IPS-20b (cell line): Measurements from ENCODE around the gene ADAM29.

Experiments
- H3K27ac ChIP-seq: one replicate; pipeline ENCODE4 v1.5.1; 2013; ENCODE audit warnings: low read length
- H3K27me3 ChIP-seq: 2 replicates; pipeline ENCODE4 v1.6.1; 2013; ENCODE audit warnings: mild to moderate bottlenecking, low read length, inconsistent platforms; ENCODE audit not compliant: insufficient read depth
- H3K36me3 ChIP-seq: 2 replicates; pipeline ENCODE4 v1.6.1; 2013; ENCODE audit warnings: low read depth, mild to moderate bottlenecking, inconsistent platforms, low read length, moderate library complexity; ENCODE audit not compliant: insufficient read depth
- H3K4me1 ChIP-seq: 2 replicates; pipeline ENCODE4 v1.6.1; 2013; ENCODE audit warnings: mild to moderate bottlenecking, control low read depth, inconsistent platforms, low read length, moderate library complexity; ENCODE audit not compliant: insufficient read depth
- H3K4me3 ChIP-seq: 2 replicates; pipeline ENCODE4 v1.5.1; 2013; ENCODE audit warnings: mild to moderate bottlenecking, low read length, inconsistent platforms
- H3K9ac ChIP-seq: 2 replicates; pipeline ENCODE4 v1.6.1; 2013; ENCODE audit warnings: low read depth, mild to moderate bottlenecking, inconsistent platforms, low read length, moderate library complexity
- H3K9me3 ChIP-seq: 2 replicates; pipeline ENCODE4 v1.6.1; 2013; ENCODE audit warnings: mild to moderate bottlenecking, low read depth, low read length, inconsistent platforms; ENCODE audit not compliant: insufficient read depth

The ADAM29 gene

GRCh38 chr4:174919886-174920423 lies 1.8 kb downstream of the ADAM29 start:
- no peaks in the 10 kb centered on the region for H3K9me3 ChIP-seq
- no peak overlapping the region for H3K4me3 ChIP-seq
- H3K27me3 ChIP-seq: no peaks in the 10 kb centered on the region
- no peak overlapping the region for H3K9ac ChIP-seq
- H3K36me3 ChIP-seq: no peaks in the 10 kb centered on the region
- no peak overlapping the region for H3K27ac ChIP-seq
- no peaks in the 10 kb centered on the region for H3K4me1 ChIP-seq

GRCh38 chr4:174926958-174927357 lies 8.8 kb downstream of the ADAM29 start:
- Histone ChIP-seq H3K4me3 (no peak overlapping the region), H3K27ac (no peak overlapping the region), H3K9me3 (no peaks in the 10 kb centered on the region), H3K36me3 (no peaks in the 10 kb centered on the region), H3K27me3 (no peaks in the 10 kb centered on the region), H3K4me1 (no peaks in the 10 kb centered on the region), H3K9ac (no peak overlapping the region)

DNA sequence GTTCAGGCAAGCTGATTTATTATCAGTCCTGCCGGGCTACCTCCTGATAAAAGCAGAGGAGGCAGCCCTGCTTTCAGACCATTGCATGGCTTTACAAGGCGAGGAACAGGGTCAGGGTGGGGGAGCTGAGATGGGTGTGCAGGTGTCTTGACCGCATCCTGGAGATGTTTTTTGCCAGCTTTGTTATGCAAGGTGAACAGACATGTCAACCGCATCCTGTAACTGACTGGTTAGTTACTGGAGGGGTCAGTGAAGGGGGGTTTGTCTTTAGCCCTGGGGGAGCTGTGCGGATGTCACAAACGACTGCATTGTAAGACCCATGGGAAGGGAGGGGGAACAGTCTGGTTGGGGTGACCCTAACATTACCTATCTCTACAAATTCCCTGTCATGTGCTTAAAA lies 10.0 kb downstream of the ADAM29 start:
- H3K9me3 ChIP-seq: no peaks in the 10 kb centered on the region
- H3K9ac ChIP-seq: no peak overlapping the region
- H3K27ac ChIP-seq: no peak overlapping the region
- H3K4me1 ChIP-seq: no peaks in the 10 kb centered on the region
- H3K36me3 ChIP-seq: no peaks in the 10 kb centered on the region
- H3K4me3 ChIP-seq: no peak overlapping the region
- H3K27me3 ChIP-seq: no peaks in the 10 kb centered on the region

DNA sequence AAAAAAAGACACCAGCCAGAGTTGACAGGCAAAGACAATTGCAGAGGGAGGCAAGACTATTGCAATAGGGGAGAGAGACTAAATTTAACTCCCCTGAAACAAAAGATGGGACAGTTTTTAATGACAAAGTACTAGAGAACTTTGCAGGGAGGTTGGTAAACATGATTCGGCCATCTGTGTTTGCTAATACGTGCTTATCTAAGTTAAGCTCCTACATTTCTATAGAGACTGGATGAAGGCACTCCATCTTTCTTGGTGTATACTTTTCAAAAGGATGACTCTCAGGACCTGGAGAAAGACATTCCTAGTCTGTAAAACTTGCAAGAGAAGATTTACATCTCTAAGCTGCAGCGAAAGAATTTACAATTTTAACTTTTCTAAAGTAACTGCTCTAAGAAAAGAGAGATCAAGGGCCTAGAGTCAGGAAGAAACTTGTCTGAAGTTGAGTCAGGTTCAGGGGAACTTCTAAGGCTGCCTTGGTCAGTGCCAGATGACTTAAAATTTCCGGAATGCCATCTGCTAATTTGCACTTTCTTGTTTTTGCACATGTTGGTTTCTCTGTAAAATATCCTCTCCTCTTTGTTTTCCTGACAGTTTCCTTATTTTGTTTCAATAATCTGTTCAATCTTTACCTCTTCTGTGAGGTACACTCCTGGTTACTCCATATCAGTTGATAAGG lies 10.6 kb downstream of the ADAM29 start:
- H3K27me3 ChIP-seq: no peaks in the 10 kb centered on the region
- H3K27ac ChIP-seq: no peak overlapping the region
- no peaks in the 10 kb centered on the region for H3K9me3 ChIP-seq
- H3K36me3 ChIP-seq: no peaks in the 10 kb centered on the region
- no peak overlapping the region for H3K9ac ChIP-seq
- H3K4me1 ChIP-seq: no peaks in the 10 kb centered on the region
- no peak overlapping the region for H3K4me3 ChIP-seq

DNA sequence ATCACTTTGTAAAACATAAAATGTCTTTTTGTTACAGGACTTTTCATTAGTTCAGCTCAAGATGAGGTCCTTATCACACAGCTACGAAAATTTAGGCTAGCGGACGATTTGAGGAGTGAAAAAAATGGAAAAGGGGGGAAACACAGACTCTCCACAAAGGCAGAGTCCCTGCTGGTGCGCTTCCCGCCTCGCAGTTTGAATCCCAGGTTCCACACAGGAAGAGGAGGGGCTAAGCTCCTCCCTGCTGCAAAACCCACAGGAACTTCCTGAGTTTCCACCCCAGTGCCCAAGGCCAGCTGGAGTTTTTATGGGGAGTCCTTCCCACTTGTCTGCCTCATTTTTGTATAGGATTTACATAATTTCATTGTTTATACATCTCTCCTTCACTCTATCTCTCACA lies 11.2 kb downstream of the ADAM29 start:
- no peak overlapping the region for H3K27ac ChIP-seq
- H3K27me3 ChIP-seq: no peaks in the 10 kb centered on the region
- no peak overlapping the region for H3K4me3 ChIP-seq
- H3K4me1 ChIP-seq: no peaks in the 10 kb centered on the region
- H3K9ac ChIP-seq: no peak overlapping the region
- no peaks in the 10 kb centered on the region for H3K9me3 ChIP-seq
- no peaks in the 10 kb centered on the region for H3K36me3 ChIP-seq

GRCh38 chr4:174930895-174931294 lies 12.7 kb downstream of the ADAM29 start:
- no peaks in the 10 kb centered on the region for H3K27me3 ChIP-seq
- no peaks in the 10 kb centered on the region for H3K36me3 ChIP-seq
- no peak overlapping the region for H3K9ac ChIP-seq
- no peak overlapping the region for H3K27ac ChIP-seq
- H3K9me3 ChIP-seq: no peaks in the 10 kb centered on the region
- no peaks in the 10 kb centered on the region for H3K4me1 ChIP-seq
- H3K4me3 ChIP-seq: no peak overlapping the region

DNA sequence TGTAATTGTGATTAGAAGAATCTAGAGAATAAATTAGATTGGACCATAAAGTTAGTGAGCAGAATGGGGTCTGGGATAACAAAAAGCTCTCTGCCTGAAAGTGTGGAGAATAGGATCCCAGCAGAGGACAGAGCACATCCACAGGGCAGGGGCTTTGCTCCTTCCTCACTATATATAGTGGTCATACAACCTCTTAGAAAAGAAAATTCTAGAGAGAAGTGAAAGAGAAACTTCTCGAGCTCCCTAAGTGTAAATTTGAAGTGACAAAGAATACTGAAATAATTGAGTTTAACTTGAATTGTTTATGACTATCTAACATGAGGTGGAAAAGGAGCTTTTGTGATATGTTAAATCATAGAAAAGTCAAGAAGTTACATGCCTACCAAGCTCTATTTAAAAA lies 14.9 kb downstream of the ADAM29 start:
- no peaks in the 10 kb centered on the region for H3K9me3 ChIP-seq
- no peaks in the 10 kb centered on the region for H3K27me3 ChIP-seq
- H3K27ac ChIP-seq: no peak overlapping the region
- no peak overlapping the region for H3K9ac ChIP-seq
- no peaks in the 10 kb centered on the region for H3K36me3 ChIP-seq
- no peak overlapping the region for H3K4me3 ChIP-seq
- H3K4me1 ChIP-seq: no peaks in the 10 kb centered on the region

GRCh38 chr4:174934360-174934759 lies 16.2 kb downstream of the ADAM29 start:
- Histone ChIP-seq H3K9ac (no peak overlapping the region), H3K27me3 (no peaks in the 10 kb centered on the region), H3K4me1 (no peaks in the 10 kb centered on the region), H3K27ac (no peak overlapping the region), H3K4me3 (no peak overlapping the region), H3K36me3 (no peaks in the 10 kb centered on the region), H3K9me3 (no peaks in the 10 kb centered on the region)

DNA sequence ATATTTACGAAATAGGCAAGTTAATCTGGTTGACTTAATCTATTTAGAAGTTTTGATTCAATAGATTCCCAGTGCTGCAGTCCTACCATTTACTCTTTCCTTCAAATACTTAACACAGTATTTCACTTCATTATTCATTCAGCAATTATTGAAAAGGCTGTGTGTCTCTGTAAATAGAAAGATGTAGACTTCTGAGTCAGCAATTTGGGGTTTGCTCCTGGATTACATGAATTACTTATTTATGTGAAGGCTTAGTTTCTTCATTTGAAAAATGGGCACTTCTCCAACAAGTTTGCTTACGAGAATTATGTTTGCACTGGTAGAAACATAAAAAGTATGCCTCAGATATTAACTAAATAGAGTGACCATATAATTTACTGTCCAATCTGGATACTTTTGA lies 17.4 kb downstream of the ADAM29 start:
- Histone ChIP-seq H3K4me1 (no peaks in the 10 kb centered on the region), H3K9ac (no peak overlapping the region), H3K27ac (no peak overlapping the region), H3K36me3 (no peaks in the 10 kb centered on the region), H3K9me3 (no peaks in the 10 kb centered on the region), H3K27me3 (no peaks in the 10 kb centered on the region), H3K4me3 (no peak overlapping the region)

DNA sequence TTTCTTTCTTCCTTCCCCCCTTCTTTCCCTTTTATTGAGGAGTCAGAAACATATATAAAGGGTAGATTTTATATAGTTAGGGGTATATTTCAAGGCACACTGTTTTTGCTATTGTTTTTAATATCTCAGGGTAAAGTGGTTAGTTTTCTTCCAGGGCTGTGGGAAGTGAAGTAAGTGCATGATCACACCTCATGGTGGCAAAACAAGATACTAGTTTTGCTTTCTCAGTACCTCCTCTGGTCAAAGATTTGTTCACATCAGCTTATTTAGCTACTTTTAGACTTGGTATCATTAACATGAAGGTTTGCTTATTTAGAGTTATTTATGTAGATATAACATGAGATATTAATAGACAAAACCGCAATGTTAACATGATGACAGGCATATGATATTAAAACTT lies 21.8 kb downstream of the ADAM29 start:
- H3K4me3 ChIP-seq: no peak overlapping the region
- H3K27ac ChIP-seq: no peak overlapping the region
- H3K27me3 ChIP-seq: no peaks in the 10 kb centered on the region
- H3K9ac ChIP-seq: no peak overlapping the region
- no peaks in the 10 kb centered on the region for H3K4me1 ChIP-seq
- H3K9me3 ChIP-seq: peaks cover 8% of the 10 kb centered on the region; the same call in 1 of the 2 replicates
- H3K36me3 ChIP-seq: no peaks in the 10 kb centered on the region

- H3K27ac ChIP-seq: no peak overlapping the region
- no peaks in the 10 kb centered on the region for H3K36me3 ChIP-seq
- peaks cover 8% of the 10 kb centered on the region; the same call in 1 of the 2 replicates for H3K9me3 ChIP-seq
Measured at GRCh38 chr4:174946246-174946645, 28.1 kb downstream of the ADAM29 start.

GRCh38 chr4:174948826-174949225 lies 30.7 kb downstream of the ADAM29 start:
- H3K9ac ChIP-seq: no peak overlapping the region
- no peaks in the 10 kb centered on the region for H3K27me3 ChIP-seq
- no peaks in the 10 kb centered on the region for H3K9me3 ChIP-seq
- H3K4me3 ChIP-seq: no peak overlapping the region
- no peaks in the 10 kb centered on the region for H3K36me3 ChIP-seq
- no peaks in the 10 kb centered on the region for H3K4me1 ChIP-seq
- no peak overlapping the region for H3K27ac ChIP-seq

More at GRCh38 chr4:174946246-174946645, 28.1 kb downstream of the ADAM29 start:
- Histone ChIP-seq H3K27me3 (no peaks in the 10 kb centered on the region), H3K9ac (no peak overlapping the region), H3K4me1 (no peaks in the 10 kb centered on the region), H3K4me3 (no peak overlapping the region)
